Stimulated activated naive B cell treated with anti-CD40 and anti-IgM and Interleukin-4, amounts not matched to agents 10 μg/mL and 1 μg/mL and 100 μg/mL, for 72 hours (primary cell): ENCODE measurements around the gene STX18.

Experiments used
- ATAC-seq, 2 donors: fragments of 150-1000 bp; cut with Tn5 transposase; replicated peaks; 2 replicates each; pipeline ENCODE4 v1.10.0; 2021; ENCODE audit warnings: moderate library complexity in 1 of 2
- DNase-seq: peaks from one replicate; pipeline ENCODE4 v3.0.0; 2021
- H3K27ac Mint-ChIP-seq: one replicate; pipeline ENCODE4 v1.8.0; 2022; ENCODE audit warnings: mild to moderate bottlenecking, mixed read lengths
- H3K27me3 Mint-ChIP-seq, 2 donors: one replicate each; pipeline ENCODE4 v1.8.0; 2022; ENCODE audit warnings: mixed read lengths in 2 of 2
- H3K36me3 Mint-ChIP-seq, 2 donors: one replicate each; pipeline ENCODE4 v1.8.0; 2022; ENCODE audit warnings: mixed read lengths in 2 of 2, mild to moderate bottlenecking in 1 of 2
- H3K4me1 Mint-ChIP-seq, 2 donors: one replicate each; pipeline ENCODE4 v1.8.0; 2022; ENCODE audit warnings: mixed read lengths in 2 of 2, mild to moderate bottlenecking in 1 of 2
- H3K4me3 Mint-ChIP-seq, 2 donors: one replicate each; pipeline ENCODE4 v1.8.0; 2022; ENCODE audit warnings: mild to moderate bottlenecking in 2 of 2, mixed read lengths in 2 of 2, moderate library complexity in 1 of 2
- H3K9me3 Mint-ChIP-seq, 2 donors: one replicate each; pipeline ENCODE4 v1.8.0; 2022; ENCODE audit warnings: mixed read lengths in 2 of 2, mild to moderate bottlenecking in 1 of 2

Gene STX18

DNA sequence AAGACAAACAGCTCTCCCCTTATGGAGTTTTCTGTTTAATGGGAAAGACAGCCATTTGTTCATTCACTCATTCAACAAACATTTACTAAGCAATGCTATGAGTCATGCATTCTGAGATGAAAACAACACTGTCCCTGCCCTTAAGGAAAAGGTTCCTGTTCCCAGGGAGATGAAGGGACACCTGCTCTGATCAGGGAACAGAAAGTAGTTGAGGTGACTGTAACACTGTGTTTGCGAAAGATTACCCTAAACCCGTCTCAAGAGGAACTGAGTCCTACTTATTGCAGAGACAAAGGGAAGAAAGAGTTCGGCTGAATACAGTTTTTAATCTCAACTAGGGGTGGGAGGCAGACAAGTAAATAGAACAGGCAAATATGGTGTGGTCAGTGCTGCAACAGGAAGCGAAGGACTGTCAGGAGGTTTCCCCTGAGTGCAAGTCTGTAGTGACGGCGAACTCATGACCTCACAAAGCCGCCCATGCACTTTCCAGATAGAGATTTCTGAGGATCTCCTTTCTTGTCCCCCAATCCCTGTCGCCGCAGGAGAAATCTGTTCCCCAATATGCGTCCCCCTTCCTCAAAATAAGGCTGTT lies 712 bp downstream of the STX18 start:
- peak; percentile 87 for ATAC-seq
- Mint-ChIP-seq H3K27ac (peak overlapping the region; percentile 97), H3K27me3 (no peaks in the 10 kb centered on the region), H3K36me3 (peaks cover 9 to 15% of the 10 kb centered on the region in 2 donors), H3K9me3 (no peaks in the 10 kb centered on the region), H3K4me1 (peaks cover 28 to 55% of the 10 kb centered on the region in 2 donors), H3K4me3 (peak overlapping the region; percentile 91 to 99)
- peak; percentile 65 for DNase-seq

GRCh38 chr4:4539481-4539880 lies 2.4 kb downstream of the STX18 start:
- peaks cover 3 to 9% of the 10 kb centered on the region in 2 donors for H3K36me3 Mint-ChIP-seq
- DNase-seq (no peak), ATAC-seq (no peak)
- H3K4me1 Mint-ChIP-seq, result peaks cover 27 to 68% of the 10 kb centered on the region in 2 donors
- no peaks in the 10 kb centered on the region for H3K27me3 Mint-ChIP-seq
- H3K9me3 Mint-ChIP-seq, result no peaks in the 10 kb centered on the region
- H3K4me3 Mint-ChIP-seq, result peak overlapping the region in 1 of 2 donors; percentile 28
- H3K27ac Mint-ChIP-seq, result no peak overlapping the region

GRCh38 chr4:4535590-4535989 lies 6.3 kb downstream of the STX18 start:
- H3K4me3 Mint-ChIP-seq, result no peak overlapping the region
- ATAC-seq (no peak), DNase-seq (no peak)
- no peak overlapping the region for H3K27ac Mint-ChIP-seq
- H3K4me1 Mint-ChIP-seq, result peaks cover 31 to 53% of the 10 kb centered on the region in 2 donors
- H3K27me3 Mint-ChIP-seq, result no peaks in the 10 kb centered on the region
- no peaks in the 10 kb centered on the region for H3K9me3 Mint-ChIP-seq
- peaks cover 5 to 17% of the 10 kb centered on the region in 2 donors for H3K36me3 Mint-ChIP-seq

- Mint-ChIP-seq H3K27me3 (no peaks in the 10 kb centered on the region), H3K27ac (no peak overlapping the region), H3K9me3 (no peaks in the 10 kb centered on the region), H3K36me3 (peaks cover 5 to 17% of the 10 kb centered on the region in 2 donors), H3K4me3 (no peak overlapping the region), H3K4me1 (peaks cover 23 to 43% of the 10 kb centered on the region in 2 donors)
- DNase-seq (no peak), ATAC-seq (no peak)
Measured at GRCh38 chr4:4534515-4535145, 7.2 kb downstream of the STX18 start.

GRCh38 chr4:4533461-4534169 lies 8.2 kb downstream of the STX18 start:
- Mint-ChIP-seq H3K4me1 (peaks cover 18 to 37% of the 10 kb centered on the region in 2 donors), H3K9me3 (no peaks in the 10 kb centered on the region), H3K4me3 (no peak overlapping the region)

DNA sequence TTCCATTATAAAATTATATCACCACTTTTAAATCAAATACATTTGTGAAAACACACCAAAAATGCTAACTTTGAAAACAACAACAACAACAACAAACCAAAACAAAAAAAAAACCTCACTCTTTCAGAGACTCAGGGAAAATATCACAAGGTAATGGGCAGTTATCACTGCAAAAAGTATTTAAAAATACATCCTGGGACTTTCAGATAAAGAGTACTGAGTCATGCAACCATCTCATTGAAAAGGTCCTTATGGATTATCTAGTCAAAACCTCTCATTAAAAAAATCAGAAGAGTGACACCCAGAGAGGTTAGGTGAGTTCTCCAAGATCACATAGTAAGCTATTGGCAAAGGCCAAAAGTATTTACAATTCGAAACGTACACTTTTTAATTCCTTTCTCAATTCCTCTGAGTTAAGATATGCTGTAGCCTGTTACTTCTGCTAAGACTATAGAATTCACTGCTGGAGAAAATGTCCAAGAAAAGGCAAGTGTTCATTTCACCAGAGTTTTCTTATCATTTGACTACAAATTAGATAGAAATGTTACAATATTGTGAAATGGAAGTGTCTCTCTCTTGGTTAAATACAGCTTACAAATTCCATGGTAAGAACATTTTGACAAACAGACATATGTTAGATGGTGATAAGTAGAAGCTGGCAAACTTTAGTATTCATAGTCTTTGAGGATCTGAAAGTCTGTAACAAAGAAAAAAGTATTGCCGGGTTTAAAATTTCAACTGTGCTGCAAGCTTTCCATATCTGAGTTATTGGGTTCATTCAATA lies 9.3 kb downstream of the STX18 start:
- Mint-ChIP-seq H3K4me1 (peaks cover 18 to 37% of the 10 kb centered on the region in 2 donors), H3K27ac (no peak overlapping the region), H3K9me3 (no peaks in the 10 kb centered on the region), H3K27me3 (no peaks in the 10 kb centered on the region), H3K36me3 (peaks cover 5 to 17% of the 10 kb centered on the region in 2 donors), H3K4me3 (no peak overlapping the region)
- no peak for ATAC-seq
- DNase-seq, result no peak

More at GRCh38 chr4:4533461-4534169, 8.2 kb downstream of the STX18 start:
- H3K36me3 Mint-ChIP-seq, result peaks cover 5 to 17% of the 10 kb centered on the region in 2 donors
- no peaks in the 10 kb centered on the region for H3K27me3 Mint-ChIP-seq
- ATAC-seq (no peak), DNase-seq (no peak)
- no peak overlapping the region for H3K27ac Mint-ChIP-seq

DNA sequence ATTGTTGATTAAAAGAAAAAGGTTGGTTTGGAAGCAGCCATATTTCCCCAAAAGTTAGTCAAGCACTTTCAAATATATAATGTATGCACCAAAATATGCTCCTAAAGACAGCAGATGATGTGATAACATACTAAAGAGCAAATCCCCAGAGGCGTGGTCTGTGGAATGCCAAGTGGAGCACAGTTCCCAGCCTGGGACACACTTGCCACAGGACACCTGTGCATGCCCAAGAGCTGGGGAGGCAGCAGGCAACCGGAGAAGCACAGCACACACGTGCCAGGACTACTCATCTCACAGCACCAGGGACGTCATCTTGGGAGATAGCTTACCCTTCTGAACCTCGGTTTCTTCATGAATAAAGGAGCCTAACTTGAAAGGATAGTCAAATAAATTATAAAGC lies 12.5 kb downstream of the STX18 start:
- no peaks in the 10 kb centered on the region for H3K9me3 Mint-ChIP-seq
- peaks cover 14 to 17% of the 10 kb centered on the region in 2 donors for H3K36me3 Mint-ChIP-seq
- no peaks in the 10 kb centered on the region for H3K27me3 Mint-ChIP-seq
- DNase-seq (no peak), ATAC-seq (no peak)
- no peak overlapping the region for H3K4me3 Mint-ChIP-seq
- H3K27ac Mint-ChIP-seq, result no peak overlapping the region
- peaks cover 18 to 20% of the 10 kb centered on the region in 2 donors for H3K4me1 Mint-ChIP-seq

DNA sequence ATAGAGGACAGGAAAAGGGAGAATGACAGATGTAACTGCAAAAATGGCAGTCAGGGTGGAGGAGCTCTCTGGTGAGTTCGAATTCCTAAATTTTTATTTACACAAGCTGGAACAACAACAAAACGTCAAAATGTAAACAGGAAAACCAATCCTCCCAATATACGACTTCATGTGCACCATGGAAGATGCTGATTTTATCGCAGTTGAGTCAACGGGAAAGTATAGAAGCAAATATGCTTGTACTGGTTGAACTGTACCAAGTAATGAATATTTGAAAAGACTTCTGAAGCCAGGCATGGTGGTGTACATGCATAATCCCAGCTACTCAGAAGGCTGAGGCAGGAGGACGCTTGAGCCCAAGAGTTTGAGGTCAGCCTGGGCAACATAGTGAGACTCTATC lies 15.4 kb downstream of the STX18 start:
- no peak for ATAC-seq
- no peak overlapping the region for H3K4me3 Mint-ChIP-seq
- no peak overlapping the region for H3K27ac Mint-ChIP-seq
- peaks cover 15 to 17% of the 10 kb centered on the region in 2 donors for H3K36me3 Mint-ChIP-seq
- H3K4me1 Mint-ChIP-seq, result peaks cover 22 to 24% of the 10 kb centered on the region in 2 donors
- no peak for DNase-seq
- H3K9me3 Mint-ChIP-seq, result no peaks in the 10 kb centered on the region
- H3K27me3 Mint-ChIP-seq, result no peaks in the 10 kb centered on the region

- peak overlapping the region; percentile 2 to 4 for H3K4me3 Mint-ChIP-seq
- peaks cover 16 to 18% of the 10 kb centered on the region in 2 donors for H3K36me3 Mint-ChIP-seq
- no peaks in the 10 kb centered on the region for H3K9me3 Mint-ChIP-seq
- ATAC-seq (peak; percentile 99 to 100), DNase-seq (peak; percentile 39)
- peak overlapping the region; percentile 44 for H3K27ac Mint-ChIP-seq
- peaks cover 30 to 33% of the 10 kb centered on the region in 2 donors for H3K4me1 Mint-ChIP-seq
- no peaks in the 10 kb centered on the region for H3K27me3 Mint-ChIP-seq
Measured at GRCh38 chr4:4524364-4524763, 17.5 kb downstream of the STX18 start.

DNA sequence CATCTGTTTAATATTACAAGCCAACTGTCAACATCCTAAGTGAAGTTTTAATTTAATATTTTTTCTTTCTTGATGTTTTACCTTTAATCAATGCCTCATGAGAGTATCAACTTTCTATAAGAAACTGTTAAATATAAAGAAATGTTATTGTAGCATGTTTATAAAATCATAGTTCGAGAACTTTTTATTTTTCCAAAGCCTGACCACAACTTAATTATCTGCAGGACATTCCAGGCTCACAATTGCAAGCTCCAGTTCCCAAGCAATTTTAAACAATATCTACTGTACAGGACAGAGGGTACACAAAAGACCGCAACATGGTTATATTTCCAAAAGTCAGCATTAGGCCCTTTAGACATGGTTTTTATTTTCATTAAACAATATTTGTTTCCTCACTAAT lies 20.1 kb downstream of the STX18 start:
- H3K27ac Mint-ChIP-seq, result no peak overlapping the region
- no peaks in the 10 kb centered on the region for H3K27me3 Mint-ChIP-seq
- H3K9me3 Mint-ChIP-seq, result no peaks in the 10 kb centered on the region
- no peak for ATAC-seq
- DNase-seq, result no peak
- H3K4me1 Mint-ChIP-seq, result peaks cover 30 to 38% of the 10 kb centered on the region in 2 donors
- no peak overlapping the region for H3K4me3 Mint-ChIP-seq
- peaks cover 16 to 18% of the 10 kb centered on the region in 2 donors for H3K36me3 Mint-ChIP-seq

- Mint-ChIP-seq H3K4me3 (no peak overlapping the region), H3K4me1 (peaks cover 30 to 39% of the 10 kb centered on the region in 2 donors), H3K9me3 (no peaks in the 10 kb centered on the region), H3K27me3 (no peaks in the 10 kb centered on the region), H3K36me3 (peaks cover 15 to 16% of the 10 kb centered on the region in 2 donors), H3K27ac (no peak overlapping the region)
- DNase-seq (no peak), ATAC-seq (peak; percentile 44 to 56)
Measured at GRCh38 chr4:4521136-4521535, 20.7 kb downstream of the STX18 start.

- peaks cover 5% of the 10 kb centered on the region in 2 donors for H3K36me3 Mint-ChIP-seq
- H3K4me1 Mint-ChIP-seq, result peaks cover 21 to 35% of the 10 kb centered on the region in 2 donors
- no peaks in the 10 kb centered on the region for H3K9me3 Mint-ChIP-seq
- ATAC-seq, result no peak
- H3K27me3 Mint-ChIP-seq, result no peaks in the 10 kb centered on the region
- no peak overlapping the region for H3K4me3 Mint-ChIP-seq
- no peak overlapping the region for H3K27ac Mint-ChIP-seq
- no peak for DNase-seq
Measured at GRCh38 chr4:4519297-4519894, 22.5 kb downstream of the STX18 start.

DNA sequence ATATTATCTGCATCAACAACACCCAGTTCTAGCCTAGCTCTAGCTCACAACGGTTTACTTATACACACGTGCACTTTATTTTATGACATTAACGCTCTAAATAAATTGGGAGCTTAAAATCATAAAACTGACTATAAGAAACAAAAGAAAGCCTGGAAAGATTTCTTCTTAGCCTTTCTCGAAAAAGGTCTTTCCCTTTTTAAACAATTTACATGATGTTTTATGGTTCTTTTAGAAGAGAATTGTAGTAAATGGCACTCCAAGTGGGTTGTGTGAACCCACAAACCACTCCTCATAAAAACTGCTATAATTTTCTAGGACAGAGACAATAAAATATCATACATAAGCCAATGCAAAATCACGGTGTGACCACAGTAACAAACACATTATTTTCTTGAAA lies 23.1 kb downstream of the STX18 start:
- ATAC-seq (no peak), DNase-seq (no peak)
- Mint-ChIP-seq H3K4me1 (peaks cover 15 to 28% of the 10 kb centered on the region in 2 donors), H3K36me3 (peaks cover 2 to 5% of the 10 kb centered on the region in 2 donors), H3K27me3 (no peaks in the 10 kb centered on the region), H3K27ac (no peak overlapping the region), H3K4me3 (no peak overlapping the region), H3K9me3 (no peaks in the 10 kb centered on the region)

GRCh38 chr4:4514786-4515185 lies 27.1 kb downstream of the STX18 start:
- H3K9me3 Mint-ChIP-seq, result peaks cover 3 to 4% of the 10 kb centered on the region in 2 donors
- H3K27me3 Mint-ChIP-seq, result no peaks in the 10 kb centered on the region
- no peak overlapping the region for H3K4me3 Mint-ChIP-seq
- H3K36me3 Mint-ChIP-seq, result peaks cover 7 to 8% of the 10 kb centered on the region in 2 donors
- peaks cover 8 to 19% of the 10 kb centered on the region in 2 donors for H3K4me1 Mint-ChIP-seq
- ATAC-seq (no peak), DNase-seq (no peak)
- H3K27ac Mint-ChIP-seq, result no peak overlapping the region
